SU-DHL-6 (cell line): Measurements from ENCODE around the gene FNTB.
A peak's percentile ranks its signal among the peaks of the same experiment; 100 is the strongest.

ENCODE experiments used
- H2AFZ ChIP-seq: fragments of 200-600 bp; sonication (generic); 2 replicates; pipeline ENCODE4 v1.6.1; 2014; ENCODE audit warnings: low read depth, mild to moderate bottlenecking, moderate library complexity, mixed read lengths, antibody characterized with exemption, low read length; ENCODE audit not compliant: severe bottlenecking
- H3F3A ChIP-seq: fragments of 200-600 bp; shearing (Covaris generic); 2 replicates; pipeline ENCODE4 v1.6.0; 2016; ENCODE audit warnings: antibody characterized with exemption, mild to moderate bottlenecking; ENCODE audit not compliant: insufficient read depth
- H3K27ac ChIP-seq: fragments of 200-600 bp; sonication (generic); 2 replicates; pipeline ENCODE4 v1.5.1; 2016; ENCODE audit warnings: low read depth, mild to moderate bottlenecking, low read length, moderate library complexity, mixed read lengths
- H3K27me3 ChIP-seq: fragments of 200-600 bp; sonication (generic), shearing (Covaris generic); 2 replicates; pipeline ENCODE4 v1.6.0; 2014; ENCODE audit warnings: mild to moderate bottlenecking, low read length
- H3K36me3 ChIP-seq: fragments of 200-600 bp; sonication (generic); 2 replicates; pipeline ENCODE4 v1.6.1; 2014; ENCODE audit warnings: mild to moderate bottlenecking, low read length, mixed read lengths
- H3K4me2 ChIP-seq: fragments of 300-600, 200-600 bp; shearing (Covaris generic), sonication (generic); 2 replicates; pipeline ENCODE4 v1.6.0; 2014; ENCODE audit warnings: low read length, low read depth, mild to moderate bottlenecking; ENCODE audit not compliant: poor library complexity, severe bottlenecking
- H3K4me3 ChIP-seq: fragments of 200-600 bp; sonication (generic); 2 replicates; pipeline ENCODE4 v1.5.1; 2014; ENCODE audit warnings: antibody characterized with exemption, low read length, mild to moderate bottlenecking, mixed read lengths; ENCODE audit not compliant: insufficient read depth, poor library complexity, severe bottlenecking
- H3K79me2 ChIP-seq: fragments of 200-600 bp; sonication (generic); 2 replicates; pipeline ENCODE4 v1.6.1; 2014; ENCODE audit warnings: mild to moderate bottlenecking, low read length, moderate library complexity; ENCODE audit not compliant: insufficient read depth
- H3K9ac ChIP-seq: fragments of 200-600 bp; sonication (generic); 2 replicates; pipeline ENCODE4 v1.7.0; 2014; ENCODE audit warnings: mild to moderate bottlenecking, low read length
- H3K9me2 ChIP-seq: fragments of 200-600 bp; sonication (generic); replicated peaks from 2 replicates; pipeline ENCODE4 v1.6.1; 2014; ENCODE audit warnings: low read length; ENCODE audit not compliant: insufficient read depth
- H3K9me3 ChIP-seq: fragments of 200-600 bp; sonication (generic); 2 replicates; pipeline ENCODE4 v1.6.1; 2014; ENCODE audit warnings: low read length, mixed read lengths; ENCODE audit not compliant: insufficient read depth
- H4K20me1 ChIP-seq: fragments of 200-600 bp; sonication (generic); 2 replicates; pipeline ENCODE4 v1.6.1; 2014; ENCODE audit warnings: low read depth, mild to moderate bottlenecking, antibody characterized with exemption, low read length, moderate library complexity, mixed read lengths
- CTCF ChIP-seq: fragments of 200-600 bp; sonication (generic); IDR thresholded peaks from one replicate; pipeline ENCODE4 v1.5.1; 2017; ENCODE audit warnings: antibody characterized with exemption, mild to moderate bottlenecking, low read length, moderate library complexity; ENCODE audit not compliant: insufficient read depth, poor library complexity, severe bottlenecking
- EZH2phosphoT487 ChIP-seq: fragments of 200-600 bp; sonication (generic), shearing (Covaris generic); conservative IDR thresholded peaks from 2 replicates; pipeline ENCODE4 v1.6.1; 2018; ENCODE audit warnings: mild to moderate bottlenecking, antibody characterized with exemption, low read length, moderate library complexity, mixed read lengths

The FNTB gene

GRCh38 chr14:64986648-64987437 lies at the start of gene FNTB:
Gene FNTB (plus strand): TSS chr14:64986895. CDS start chr14:64986954, 59 bp downstream.
- no peaks in the 10 kb centered on the region for H4K20me1 ChIP-seq
- H3K9me3 ChIP-seq = no peaks in the 10 kb centered on the region
- H3K9me2 ChIP-seq = no peaks in the 10 kb centered on the region
- no peaks in the 10 kb centered on the region for H3F3A ChIP-seq
- peak within 1 kb of the TSS; percentile 85 for H2AFZ ChIP-seq
- H3K36me3 ChIP-seq = no peaks in the 10 kb centered on the region
- H3K4me2 ChIP-seq = peak within 1 kb of the TSS; percentile 86
- peaks cover 25% of the 10 kb centered on the region for H3K79me2 ChIP-seq
- no peaks in the 10 kb centered on the region for H3K27me3 ChIP-seq
- TF ChIP-seq CTCF = peak; percentile 84
- TF ChIP-seq EZH2phosphoT487 = no peak
- H3K4me3 ChIP-seq = peak within 1 kb of the TSS; percentile 82
- H3K9ac ChIP-seq = peak within 1 kb of the TSS; percentile 76
- H3K27ac ChIP-seq = peak within 1 kb of the TSS; percentile 68

GRCh38 chr14:64937171-64937820 lies 49.4 kb upstream of the FNTB start:
- Histone ChIP-seq H3K79me2 (no peaks in the 10 kb centered on the region), H3K4me2 (no peak overlapping the region), H3K36me3 (peaks cover 8% of the 10 kb centered on the region; the same call in 1 of the 2 replicates), H3F3A (no peaks in the 10 kb centered on the region), H3K9ac (no peak overlapping the region), H3K27ac (no peak overlapping the region), H3K27me3 (no peaks in the 10 kb centered on the region), H4K20me1 (no peaks in the 10 kb centered on the region), H3K9me3 (no peaks in the 10 kb centered on the region), H3K4me3 (no peak overlapping the region), H3K9me2 (no peaks in the 10 kb centered on the region), H2AFZ (no peak overlapping the region)
- no peak for TF ChIP-seq CTCF
- TF ChIP-seq EZH2phosphoT487 = no peak

GRCh38 chr14:64937821-64938193 lies 48.9 kb upstream of the FNTB start:
- Histone ChIP-seq H3K79me2 (no peaks in the 10 kb centered on the region), H3F3A (no peaks in the 10 kb centered on the region), H3K9ac (no peak overlapping the region), H3K27me3 (no peaks in the 10 kb centered on the region), H3K27ac (no peak overlapping the region), H3K9me2 (no peaks in the 10 kb centered on the region), H3K36me3 (peaks cover 8% of the 10 kb centered on the region; the same call in 1 of the 2 replicates), H3K4me3 (no peak overlapping the region), H4K20me1 (no peaks in the 10 kb centered on the region), H3K9me3 (no peaks in the 10 kb centered on the region), H2AFZ (no peak overlapping the region), H3K4me2 (no peak overlapping the region)
- TF ChIP-seq CTCF (no peak), EZH2phosphoT487 (no peak)
